Femur (tissue), 1 donor: ENCODE results near the gene NFYA.

Source experiments
- DNase-seq: peaks from one replicate; pipeline ENCODE4 v3.0.0-alpha.2; 2017

The NFYA gene

DNA sequence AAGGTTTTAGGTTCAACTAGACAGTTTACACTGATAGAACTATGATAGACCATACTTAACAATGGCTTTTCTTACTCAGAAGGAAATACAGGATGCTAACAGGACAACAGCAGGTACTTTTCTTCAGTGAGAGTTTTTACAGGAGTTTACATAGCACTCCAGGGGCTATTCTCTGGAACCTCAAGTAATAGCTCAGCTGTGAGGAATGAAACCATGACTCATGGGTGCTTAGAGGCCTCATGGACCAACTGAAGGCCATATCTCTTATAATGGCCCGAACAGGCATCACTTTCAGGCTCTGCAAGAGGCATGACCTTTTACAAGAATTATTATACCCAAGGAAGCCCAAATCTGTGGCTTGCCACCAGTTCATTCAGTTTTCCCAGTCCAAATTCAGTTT lies 49.6 kb downstream of the NFYA start:
- no peak for DNase-seq

DNA sequence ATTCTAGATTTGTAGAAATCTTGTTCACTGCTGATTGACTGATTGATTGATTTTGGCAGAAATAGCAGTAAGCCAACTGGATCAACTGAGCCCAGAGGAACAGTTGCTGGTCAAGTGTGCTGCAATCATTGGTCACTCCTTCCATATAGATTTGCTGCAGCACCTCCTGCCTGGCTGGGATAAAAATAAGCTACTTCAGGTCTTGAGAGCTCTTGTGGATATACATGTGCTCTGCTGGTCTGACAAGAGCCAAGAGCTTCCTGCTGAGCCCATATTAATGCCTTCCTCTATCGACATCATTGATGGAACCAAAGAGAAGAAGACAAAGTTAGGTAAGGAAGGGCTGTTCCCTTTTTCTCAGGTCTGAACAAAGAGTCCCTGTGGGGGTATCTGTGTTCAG lies 50.1 kb downstream of the NFYA start:
- DNase-seq: no peak

DNA sequence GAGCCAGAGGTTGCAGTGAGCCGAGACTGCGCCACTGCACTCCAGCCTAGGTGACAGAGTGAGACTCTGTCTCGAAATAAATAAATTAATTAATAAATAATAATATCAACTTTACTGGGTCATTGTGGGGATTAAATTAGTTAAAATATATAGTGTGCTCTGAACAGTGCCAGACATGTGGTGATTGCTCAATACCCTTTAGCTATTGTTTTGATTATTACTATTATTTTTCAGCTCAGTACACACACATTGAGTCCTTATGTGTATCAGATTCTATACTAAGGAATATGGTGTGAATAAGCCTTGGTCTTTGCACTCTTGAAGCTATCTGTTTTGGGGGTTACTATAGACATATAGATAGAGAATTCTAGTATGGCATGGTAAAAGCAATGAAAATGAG lies 52.5 kb downstream of the NFYA start:
- DNase-seq: no peak

DNA sequence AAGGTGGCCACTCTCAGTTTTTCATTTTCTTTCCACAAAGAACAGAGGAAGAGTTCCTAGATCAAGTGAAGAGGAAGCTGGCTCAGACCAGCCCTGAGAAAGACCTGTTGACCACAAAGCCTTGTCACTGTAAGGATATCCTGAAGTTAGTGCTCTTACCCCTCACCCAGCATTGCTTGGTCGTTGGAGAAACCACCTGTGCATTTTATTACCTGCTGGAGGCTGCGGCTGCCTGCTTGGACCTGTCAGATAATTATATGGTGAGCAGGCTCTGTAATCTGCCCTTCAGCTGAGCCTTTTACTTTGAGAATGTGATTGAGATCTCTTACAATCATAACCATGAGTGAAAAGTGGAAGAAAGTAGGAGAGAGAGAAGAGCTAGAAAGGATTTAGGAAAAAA lies 59.5 kb downstream of the NFYA start:
- DNase-seq: no peak

DNA sequence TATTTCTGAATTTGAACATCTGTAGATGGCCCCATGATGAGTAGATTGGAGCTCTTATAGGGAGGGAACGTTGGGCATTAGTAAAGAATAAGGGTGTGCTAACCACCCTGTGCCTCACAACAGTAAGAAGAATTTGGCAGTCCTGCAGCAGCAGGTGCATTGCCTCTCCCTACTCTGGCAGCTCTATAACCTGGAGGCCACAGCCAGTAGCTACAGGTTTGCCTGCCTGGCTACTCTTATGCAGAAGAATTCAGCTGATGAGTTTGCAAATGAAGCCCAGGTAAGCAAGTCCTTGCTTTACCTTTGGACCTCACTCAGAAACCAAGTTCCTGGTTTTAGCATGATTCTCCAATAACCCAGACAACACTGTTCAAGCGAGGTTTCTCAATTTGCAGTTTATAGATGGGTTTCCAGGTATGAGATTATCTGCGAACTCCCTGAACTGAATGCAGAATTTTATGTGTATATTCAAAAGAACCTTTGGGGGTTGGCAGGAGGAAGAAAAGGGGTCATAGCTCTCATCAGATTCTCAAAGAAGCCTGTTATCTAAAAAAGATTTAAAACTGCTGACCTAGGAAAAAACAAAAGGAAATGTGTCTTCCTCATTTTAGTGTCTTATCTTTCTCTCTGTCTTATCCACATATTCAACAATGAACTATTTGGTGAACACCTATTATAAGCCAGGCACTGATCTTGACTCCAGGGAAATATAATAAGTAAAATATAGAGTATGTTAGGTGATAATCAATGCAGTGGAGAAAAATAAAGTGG lies 62.5 kb downstream of the NFYA start:
- DNase-seq: no peak

DNA sequence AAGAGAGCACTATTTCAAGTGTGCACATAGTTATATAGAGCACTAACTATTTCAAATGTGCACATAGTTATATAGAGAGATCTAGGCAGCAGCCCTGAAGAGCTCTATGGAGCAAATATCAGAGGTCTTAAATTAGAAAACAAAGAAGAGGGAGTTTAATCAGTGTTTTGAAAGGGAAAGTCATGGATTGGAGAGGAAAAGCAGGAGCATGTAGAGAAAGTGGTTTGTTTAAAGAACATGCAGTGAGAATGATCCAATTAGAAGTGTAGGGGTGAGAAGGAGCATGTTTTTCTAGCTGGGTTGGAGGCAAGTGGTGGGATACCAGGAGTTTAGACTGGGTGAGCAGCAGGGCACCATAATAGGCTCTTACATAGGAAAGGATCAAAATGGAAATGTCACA lies 64.1 kb downstream of the NFYA start:
- no peak for DNase-seq

DNA sequence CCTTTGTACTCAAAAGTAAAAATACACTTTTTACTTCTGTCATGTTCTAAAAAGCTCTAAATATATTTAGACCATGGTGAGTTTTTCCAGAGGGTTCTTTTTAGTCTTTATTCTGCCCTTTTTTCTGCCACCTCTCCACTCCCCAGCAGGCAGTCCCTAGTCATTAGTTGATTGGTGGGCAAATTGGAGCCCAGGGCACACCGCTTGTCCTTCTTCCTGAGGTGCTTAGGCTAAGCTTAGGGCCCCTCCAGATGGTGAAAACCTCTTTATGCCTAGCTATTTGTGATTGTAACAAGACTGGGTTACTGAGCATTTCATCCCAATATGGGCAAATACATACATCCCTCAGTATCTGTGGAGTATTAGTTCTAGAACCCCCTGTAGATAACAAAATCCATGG lies 75.1 kb downstream of the NFYA start:
- no peak for DNase-seq
